NCI-H2107 treated with DMSO at 0.1 percent for 48 hours (cell line): ENCODE results near the gene FAM107A.

Experiments
- DNase-seq: peaks from one replicate; lab custom pipeline; 2025; ENCODE audit not compliant: unreplicated experiment; lab: John Stamatoyannopoulos, UW

The FAM107A gene

DNA sequence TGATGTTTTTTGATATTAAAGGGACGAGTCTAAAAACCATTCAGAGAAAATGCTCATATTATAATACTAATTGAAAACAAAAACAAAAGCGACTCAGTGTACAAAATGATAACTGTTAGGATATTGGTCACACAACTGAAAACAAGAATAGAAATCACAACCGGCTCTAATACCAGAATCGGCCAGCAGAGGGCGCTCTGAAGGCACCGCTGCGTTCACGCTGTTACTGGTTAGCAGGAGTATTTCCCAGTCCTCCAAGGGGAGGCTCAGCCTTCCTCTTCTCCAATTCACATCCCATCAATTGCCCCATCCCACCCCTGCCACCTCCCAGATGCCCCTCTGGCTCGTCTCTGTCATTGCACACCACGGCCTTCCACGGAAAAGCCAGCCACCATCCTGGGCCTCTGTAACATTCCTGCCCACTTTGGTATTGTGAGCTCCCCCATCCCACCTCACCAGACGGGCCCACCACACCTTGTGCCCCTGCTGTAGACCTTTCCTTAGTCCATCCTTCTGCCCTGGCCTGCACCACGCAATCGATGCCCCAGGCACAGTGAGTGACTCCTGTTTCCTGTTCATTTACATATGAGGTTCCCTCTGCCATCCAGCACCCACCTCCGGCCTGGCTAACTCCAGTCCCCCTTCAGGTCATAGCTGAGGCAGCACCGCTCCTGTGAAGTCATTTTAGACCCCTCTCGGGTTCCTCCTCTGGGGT is 8.5 kb downstream of the FAM107A start:
- DNase-seq = peak; percentile 27

DNA sequence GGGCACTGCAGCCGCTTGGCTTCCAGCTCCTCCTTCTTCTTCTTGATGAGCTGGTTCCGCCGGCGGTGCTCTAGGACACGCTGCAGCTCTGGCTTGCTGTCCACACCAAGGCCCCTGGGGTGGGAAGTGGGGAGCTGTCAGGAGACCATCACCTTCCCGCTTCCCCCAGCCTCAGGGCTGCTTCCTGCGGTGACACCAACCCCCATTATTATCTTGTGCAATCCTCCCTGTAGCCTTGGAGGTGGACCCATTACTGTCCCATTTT is 10.0 kb downstream of the FAM107A start:
- no peak for DNase-seq

- DNase-seq = no peak
Measured at GRCh38 chr3:58566398-58567250, 10.6 kb downstream of the FAM107A start.

GRCh38 chr3:58565621-58566397 is 11.4 kb downstream of the FAM107A start:
- DNase-seq = no peak

- DNase-seq = no peak
Measured at GRCh38 chr3:58564456-58565160, 12.6 kb downstream of the FAM107A start.

GRCh38 chr3:58564054-58564453 is 13.1 kb downstream of the FAM107A start:
- no peak for DNase-seq

DNA sequence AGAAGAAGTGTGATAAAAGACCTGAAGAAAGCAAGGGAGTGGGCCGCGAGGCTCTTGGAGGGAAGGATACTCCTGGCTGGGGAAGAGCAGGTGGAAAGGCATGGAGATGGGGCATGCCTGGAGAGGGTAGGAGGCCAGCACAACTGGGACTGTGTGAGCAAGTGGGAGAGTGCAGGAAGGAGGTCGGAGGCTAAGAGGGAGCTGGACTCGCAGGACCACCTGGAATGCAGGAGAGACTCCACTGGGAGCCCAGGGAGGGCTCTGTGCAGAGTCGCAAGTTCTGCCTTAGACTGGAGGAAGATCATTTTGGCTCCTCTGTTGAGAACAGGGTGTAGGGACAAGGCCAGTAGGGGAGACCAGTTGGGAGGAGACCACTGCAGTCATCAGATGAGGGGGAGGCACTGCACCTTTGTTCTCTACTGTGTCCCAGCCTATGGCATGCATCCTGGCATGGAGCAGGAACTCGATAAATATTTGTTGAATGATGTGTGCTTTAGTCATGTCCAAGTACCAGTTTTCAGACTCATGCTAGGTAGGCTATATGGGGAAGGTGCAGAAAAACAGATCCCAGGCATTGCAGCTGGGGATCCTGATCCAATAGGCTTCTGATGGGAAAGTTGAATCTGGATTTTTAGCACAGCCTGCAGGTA is 13.7 kb downstream of the FAM107A start:
- DNase-seq = no peak

DNA sequence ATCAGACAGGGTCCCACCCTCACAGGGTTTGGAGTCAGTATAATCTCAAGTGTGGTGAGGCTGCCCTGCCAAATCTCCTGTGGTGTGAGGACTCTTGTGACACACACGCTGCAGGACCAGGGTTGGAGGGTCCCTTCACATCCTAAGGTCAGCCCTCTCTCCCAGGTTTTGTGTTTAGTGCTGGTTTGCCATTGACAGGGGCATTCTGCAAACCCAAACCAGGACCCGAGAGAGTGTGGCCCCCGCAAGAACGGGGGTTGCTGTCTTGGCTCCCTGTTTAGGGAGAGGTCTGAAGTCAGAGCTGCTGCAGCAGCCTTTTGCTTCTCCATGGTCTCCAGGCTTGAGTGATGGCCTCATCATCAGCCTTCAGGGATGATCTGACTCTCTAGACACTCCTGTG is 14.7 kb downstream of the FAM107A start:
- no peak for DNase-seq

DNA sequence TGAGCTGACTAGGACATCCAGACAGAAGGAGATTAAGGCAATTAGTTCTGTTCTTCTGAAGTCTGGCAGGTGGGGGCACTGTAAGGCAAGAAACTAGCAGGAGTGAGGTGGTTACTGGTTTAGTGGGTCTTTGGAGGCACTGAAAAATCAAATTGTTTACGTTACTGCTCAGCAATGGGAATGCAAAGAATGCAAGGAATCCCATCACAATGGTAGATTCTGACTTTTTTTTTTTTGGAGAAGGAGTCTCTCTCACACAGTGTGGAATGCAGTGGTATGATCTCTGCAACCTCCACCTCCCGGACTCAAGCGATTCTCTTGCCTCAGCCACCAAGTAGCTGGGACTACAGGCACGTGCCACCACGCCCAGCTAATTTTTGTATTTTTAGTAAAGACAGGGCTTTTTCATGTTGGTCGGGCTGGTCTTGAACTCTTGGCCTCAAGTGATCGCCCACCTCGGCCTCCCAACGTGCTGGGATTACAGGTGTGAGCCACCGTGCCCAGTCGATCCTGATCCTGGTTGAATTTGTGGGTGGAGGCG is 16.4 kb downstream of the FAM107A start:
- no peak for DNase-seq

DNA sequence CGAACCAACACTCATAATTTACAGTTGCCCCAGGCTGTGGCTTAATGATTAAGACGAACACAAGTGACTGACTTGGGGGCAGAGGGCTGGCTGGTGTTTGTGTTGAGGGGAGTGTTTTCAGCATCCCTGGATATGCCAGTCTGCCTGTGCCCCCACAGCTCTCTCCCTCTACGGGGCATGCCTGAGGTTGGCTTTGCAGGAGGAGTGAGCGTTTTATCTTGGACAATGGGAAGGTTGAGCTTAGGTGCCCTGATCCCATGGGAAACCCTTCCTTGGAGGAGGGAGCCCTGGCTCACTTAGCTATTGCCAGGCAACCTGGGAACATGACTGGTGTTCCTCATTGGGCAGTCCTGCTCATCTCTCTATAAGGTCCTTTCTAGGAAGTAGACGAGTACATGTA is 17.6 kb downstream of the FAM107A start:
- no peak for DNase-seq

GRCh38 chr3:58557491-58557890 is 19.7 kb downstream of the FAM107A start:
- no peak for DNase-seq

GRCh38 chr3:58556761-58557221 is 20.4 kb downstream of the FAM107A start:
- DNase-seq = no peak

DNA sequence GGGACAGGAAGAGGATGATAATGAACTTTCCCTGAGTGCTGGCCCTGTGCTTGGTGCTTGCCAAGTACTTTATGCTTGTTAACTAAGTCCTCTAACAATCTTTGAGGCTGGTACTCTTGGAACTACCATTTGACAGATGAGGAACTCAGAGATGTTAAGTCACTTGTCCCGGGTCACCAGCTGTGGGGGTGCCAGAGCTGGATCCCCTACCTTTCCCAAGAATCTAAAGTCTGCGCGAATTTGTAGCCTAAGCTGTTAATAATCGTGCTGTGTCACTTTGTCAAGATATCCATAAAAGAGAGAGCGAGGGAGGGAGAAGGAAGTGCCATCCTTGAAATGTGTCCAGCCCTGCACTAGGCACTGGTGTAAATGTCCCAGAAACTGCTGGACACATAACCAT is 21.2 kb downstream of the FAM107A start:
- no peak for DNase-seq

DNA sequence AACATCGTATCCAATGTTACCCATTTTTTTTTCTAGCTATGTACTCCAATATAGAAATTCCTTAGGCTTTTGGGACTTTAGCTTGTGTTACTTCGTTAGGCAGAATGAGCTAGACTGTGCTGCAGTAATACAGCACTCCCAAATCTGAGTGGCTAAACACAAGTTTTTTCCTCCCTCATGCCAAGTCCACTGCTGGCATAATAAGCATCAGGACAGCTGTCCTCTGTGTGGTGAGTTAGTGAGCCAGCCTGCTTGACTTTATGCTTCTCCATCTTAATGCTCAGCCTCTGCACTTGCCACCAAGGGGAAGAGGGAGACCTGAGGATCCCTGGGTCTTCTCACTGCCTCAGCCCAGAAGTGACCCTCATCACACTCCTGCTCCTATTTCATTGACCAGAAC is 22.0 kb downstream of the FAM107A start:
- DNase-seq = no peak

- DNase-seq = no peak
Measured at GRCh38 chr3:58553003-58553402, 24.2 kb downstream of the FAM107A start.

- no peak for DNase-seq
Measured at GRCh38 chr3:58551636-58552180, 25.5 kb downstream of the FAM107A start.

- DNase-seq = no peak
Measured at GRCh38 chr3:58544541-58544940, 32.6 kb downstream of the FAM107A start.

- DNase-seq = no peak
Measured at GRCh38 chr3:58540176-58540858, 36.9 kb downstream of the FAM107A start.

DNA sequence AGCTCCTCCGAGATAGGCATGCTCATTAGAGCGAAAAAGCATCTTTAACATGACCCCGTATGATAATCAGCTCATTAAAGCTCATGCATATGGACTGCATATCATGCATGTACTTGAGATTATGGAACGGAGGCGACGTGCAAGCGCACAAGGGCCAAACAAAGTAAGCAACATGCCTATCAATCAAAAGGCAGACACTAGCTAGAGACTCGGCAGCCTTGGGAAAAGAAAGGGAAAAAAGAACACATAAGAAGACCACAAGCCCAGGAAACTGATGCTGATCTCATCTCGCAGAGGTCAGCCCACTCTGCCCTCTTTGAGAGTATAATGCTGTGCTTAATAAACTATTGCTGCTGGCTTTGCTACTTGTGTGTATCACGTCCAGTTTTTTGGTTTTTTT is 37.6 kb downstream of the FAM107A start:
- DNase-seq = no peak
